ENCODE measurements around the gene GNG7. TPM values are rescaled to one million over a fixed set of nuclear protein-coding genes. Genes with fewer than 3 reads are reported as not detected.

Gene GNG7
- polyA plus RNA-seq, 3 donors: 1.1 to 1.6 (median 1.3) TPM

Small RNA genes within 50 kb of the gene (small RNA-seq; reads per million reads assigned to genes)
- gene MIR7850 (ENCODE audit: insufficient read length, low read depth): not detected
- gene RN7SL121P (ENCODE audit: insufficient read length, low read depth): not detected
- gene RNU6-993P (ENCODE audit: insufficient read length, low read depth): not detected

Other genes starting within 250 kb of the GNG7 start
- gene LMNB2, start 245.7 kb downstream of the GNG7 start, polyA plus RNA-seq: 1 to 10 TPM; 2.3 to 7.6 (median 4.2) TPM
- gene GADD45B, start 226.6 kb downstream of the GNG7 start, polyA plus RNA-seq: 100 to 1,000 TPM in 1 of 3 donors, 10 to 100 TPM in 2; 67.4 to 505 (median 76.2) TPM
- gene DIRAS1, start 18.7 kb upstream of the GNG7 start, polyA plus RNA-seq: under 1 TPM in 1 of 3 donors, not detected in 2; 0.04 TPM
- 10 to 100 TPM; 14.2 to 39.5 (median 37.0) TPM for gene SLC39A3, start 37.3 kb upstream of the GNG7 start, polyA plus RNA-seq
- gene SGTA, start 80.6 kb upstream of the GNG7 start, polyA plus RNA-seq: 10 to 100 TPM; 21.6 to 35.4 (median 22.0) TPM
- 10 to 100 TPM; 13.4 to 17.6 (median 14.6) TPM for gene THOP1, start 82.8 kb upstream of the GNG7 start, polyA plus RNA-seq
- 1 to 10 TPM in 1 of 3 donors, under 1 TPM in 2; 0.79 to 1.7 (median 0.91) TPM for gene ZNF554, start 117.2 kb upstream of the GNG7 start, polyA plus RNA-seq
- 1 to 10 TPM; 2.2 to 2.9 (median 2.6) TPM for gene ZNF555, start 138.8 kb upstream of the GNG7 start, polyA plus RNA-seq
- gene ZNF556, start 164.6 kb upstream of the GNG7 start, polyA plus RNA-seq: not detected
- 1 to 10 TPM; 1.4 to 2.1 (median 1.9) TPM for gene ZNF57, start 198.2 kb upstream of the GNG7 start, polyA plus RNA-seq
- gene ZNF77, start 242.3 kb upstream of the GNG7 start, polyA plus RNA-seq: 1 to 10 TPM in 2 of 3 donors, under 1 TPM in 1; 0.30 to 2.7 (median 1.0) TPM